Stimulated activated CD8-positive, alpha-beta memory T cell treated with anti-CD3 and anti-CD28 coated beads, Interleukin-7, amount 100 ng/mL, for 48 hours (primary cell): ENCODE measurements around the gene RSPH6A.
"Not testable (repeated sequence)": the region's sequence is repeated elsewhere in the genome, so short reads cannot be mapped to it uniquely, and the experiment has no call there.

ENCODE experiments used
- DNase-seq, 2 donors: peaks; one replicate each; pipeline ENCODE4 v3.0.0-alpha.2; 2020; ENCODE audit warnings: low read depth in 1 of 2; ENCODE audit errors: extremely low read depth in 1 of 2

Gene RSPH6A

GRCh38 chr19:45766869-45767346 is 48.2 kb downstream of the RSPH6A start:
- DNase-seq, result no peak

GRCh38 chr19:45766296-45766868 is 48.7 kb downstream of the RSPH6A start:
- DNase-seq, result no peak

GRCh38 chr19:45765702-45766295 is 49.3 kb downstream of the RSPH6A start:
- no peak for DNase-seq

- no peak for DNase-seq
These were observed 50.0 kb downstream of the RSPH6A start for GRCh38 chr19:45764945-45765701.

GRCh38 chr19:45764475-45764874 is 50.6 kb downstream of the RSPH6A start:
- DNase-seq, result no peak

GRCh38 chr19:45763691-45764294 is 51.3 kb downstream of the RSPH6A start:
- DNase-seq, result no peak

GRCh38 chr19:45762870-45763631 is 52.1 kb downstream of the RSPH6A start:
- no peak for DNase-seq

- DNase-seq, result no peak
These were observed 53.4 kb downstream of the RSPH6A start for GRCh38 chr19:45761714-45762113.

- no peak for DNase-seq
These were observed 56.2 kb downstream of the RSPH6A start for GRCh38 chr19:45758921-45759320.

GRCh38 chr19:45757695-45758094 is 57.4 kb downstream of the RSPH6A start:
- DNase-seq, result no peak

- DNase-seq, result no peak
These were observed 60.8 kb downstream of the RSPH6A start for GRCh38 chr19:45754323-45754722.

GRCh38 chr19:45753548-45753947 is 61.6 kb downstream of the RSPH6A start:
- DNase-seq, result no peak

GRCh38 chr19:45752639-45753038 is 62.5 kb downstream of the RSPH6A start:
- DNase-seq, result no peak

GRCh38 chr19:45751483-45751882 is 63.6 kb downstream of the RSPH6A start:
- DNase-seq, result not testable (repeated sequence)

- no peak for DNase-seq
These were observed 67.6 kb downstream of the RSPH6A start for GRCh38 chr19:45747513-45747912.

GRCh38 chr19:45746866-45747265 is 68.2 kb downstream of the RSPH6A start:
- no peak for DNase-seq
